Measurements from ENCODE around the gene TKT. TPM values are rescaled to one million over a fixed set of nuclear protein-coding genes. Genes with fewer than 3 reads are reported as not detected.

The TKT gene
- total and polyA plus RNA-seq, 2 of the 8 experiments (the other 6 are each of a cell fraction or from before 2014, with no cell fraction given) = 418 to 986 TPM

DNA sequence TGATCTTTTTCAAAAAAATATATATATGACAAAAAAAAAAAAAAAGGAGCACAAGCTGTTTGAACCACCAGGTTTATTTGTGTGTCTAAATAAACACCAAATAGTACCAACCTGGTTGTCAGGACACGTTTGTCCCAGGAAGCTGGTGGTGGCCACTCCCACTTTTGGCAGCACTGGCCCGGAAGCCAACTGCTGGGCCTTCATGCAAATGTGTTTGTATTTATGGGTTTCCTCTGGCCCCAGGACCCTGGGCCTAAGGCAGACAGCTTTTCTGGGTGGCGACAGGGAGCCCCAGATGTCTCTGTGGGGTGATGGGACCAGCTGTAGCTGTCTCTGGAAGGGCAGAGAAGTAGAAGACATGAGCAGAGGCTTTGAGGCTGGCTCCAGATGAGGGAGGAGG lies 63.2 kb downstream of the TKT start:
- Histone ChIP-seq H3K79me2 (ENCODE audit: control insufficient read depth in 1 of 2, insufficient read depth in 2 of 2, low read length in 2 of 2) (no peaks in the 10 kb centered on the region), H2AK5ac (ENCODE audit: low read depth, low read length) (no peak overlapping the region), H4K20me1 (replicated peaks in 1 of 2; ENCODE audit: control insufficient read depth in 1 of 2, insufficient read depth in 2 of 2, low read length in 2 of 2) (no peaks in the 10 kb centered on the region), H4K5ac (ENCODE audit: insufficient read length, low read depth, low read length) (no peak overlapping the region), H3K56ac (replicated peaks; ENCODE audit: insufficient read length, low read depth, low read length) (no peak overlapping the region), H3K14ac (ENCODE audit: insufficient read length) (no peak overlapping the region), H3K27me3 (replicated peaks in 1 of 4; ENCODE audit: control insufficient read depth in 3 of 4, extremely low read depth in 1 of 4, insufficient read depth in 3 of 4, low read length in 3 of 4) (no peaks in the 10 kb centered on the region; a peak in 1 of 7 replicates), H4K8ac (ENCODE audit: extremely low read depth, insufficient read depth, low read length) (no peak overlapping the region), H3K4ac (replicated peaks; ENCODE audit: insufficient read length, low read depth, low read length) (no peak overlapping the region), H3K23me2 (ENCODE audit: low read depth, low read length) (no peaks in the 10 kb centered on the region), H2BK5ac (ENCODE audit: low read depth, low read length) (no peak overlapping the region), H3K4me3 (ENCODE audit: extremely low read depth in 1 of 4, insufficient read depth in 2 of 4, low read depth in 3 of 4, low read length in 4 of 4) (no peak overlapping the region), H3K79me1 (ENCODE audit: low read depth, low read length) (no peaks in the 10 kb centered on the region), H3K18ac (ENCODE audit: extremely low read depth, low read length) (no peak overlapping the region), H3K4me2 (ENCODE audit: insufficient read depth in 1 of 2, low read depth in 2 of 2, low read length in 2 of 2) (no peak overlapping the region), H3K9me3 (ENCODE audit: insufficient read depth in 2 of 2, low read depth in 1 of 2, low read length in 1 of 2) (no peaks in the 10 kb centered on the region), H2AFZ (ENCODE audit: low read length) (no peak overlapping the region), H3K36me3 (ENCODE audit: control insufficient read depth in 2 of 4, insufficient read depth in 4 of 4, low read length in 3 of 4) (no peaks in the 10 kb centered on the region; a peak in 2 of 8 replicates), H3K4me1 (replicated peaks in 1 of 4; ENCODE audit: control insufficient read depth in 3 of 4, insufficient read depth in 4 of 4, low read length in 3 of 4) (peaks cover 0 to 19% (median 10%) of the 10 kb centered on the region in 4 experiments; a peak in 5 of 7 replicates), H2BK20ac (ENCODE audit: low read length) (no peak overlapping the region), H2BK120ac (replicated peaks; ENCODE audit: low read depth, low read length) (no peak overlapping the region), H4K91ac (replicated peaks; ENCODE audit: insufficient read length, low read length) (no peak overlapping the region), H3K27ac (ENCODE audit: low read depth, low read length) (no peak overlapping the region), H3K9ac (replicated peaks in 1 of 4; ENCODE audit: extremely low read depth in 1 of 4, low read depth in 3 of 4, low read length in 3 of 4) (no peak overlapping the region), H2BK12ac (ENCODE audit: low read depth, low read length) (no peak overlapping the region), H3K23ac (ENCODE audit: insufficient read length) (no peak overlapping the region), H2BK15ac (ENCODE audit: low read length) (no peak overlapping the region)
- CTCF ChIA-PET (ENCODE audit: partially characterized antibody) = interaction anchor here (0.6 to 1.0 kb wide), 7 partner anchors 22 to 332 kb away, joined by 3 to 5 read pairs (median 3); no protein-coding TSS in a partner anchor
- POLR2A ChIA-PET (ENCODE audit: partially characterized antibody) = interaction anchor here (1.0 to 1.1 kb wide), 2 partner anchors 28 to 52 kb away, joined by 3 to 5 read pairs; no protein-coding TSS in a partner anchor
- no peak for FAIRE-seq
- no peak for DNase-seq (ENCODE audit: low read depth in 1 of 2, low spot score in 2 of 2)
- WGBS, 2 experiments (ENCODE audit: extremely low coverage in 1 of 2, insufficient coverage in 1 of 2, insufficient read length in 1 of 2, insufficient replicate concordance in 2 of 2, low coverage in 1 of 2, low lambda C conversion rate in 2 of 2, missing lambda C conversion rate in 1 of 2) = 84% methylated on average over 3 of the region's 3 CpGs; no CpG with 5 or more reads in 1 of the 2 experiments
- TF ChIP-seq, protein P1, sequence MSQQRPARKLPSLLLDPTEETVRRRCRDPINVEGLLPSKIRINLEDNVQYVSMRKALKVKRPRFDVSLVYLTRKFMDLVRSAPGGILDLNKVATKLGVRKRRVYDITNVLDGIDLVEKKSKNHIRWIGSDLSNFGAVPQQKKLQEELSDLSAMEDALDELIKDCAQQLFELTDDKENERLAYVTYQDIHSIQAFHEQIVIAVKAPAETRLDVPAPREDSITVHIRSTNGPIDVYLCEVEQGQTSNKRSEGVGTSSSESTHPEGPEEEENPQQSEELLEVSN (IDR thresholded peaks at IDR 0.05) = no peak
- TF ChIP-seq KDM4A (IDR thresholded peaks at IDR 0.05; ENCODE audit: low read depth, low read length, severe bottlenecking) (no peak), BCL11A (IDR thresholded peaks at IDR 0.05; ENCODE audit: low read depth in 2 of 2, low read length in 2 of 2) (no peak), RBBP5 (IDR thresholded peaks at IDR 0.05; ENCODE audit: borderline replicate concordance, low read depth, low read length) (no peak), KDM1A (IDR thresholded peaks at IDR 0.05; ENCODE audit: borderline replicate concordance, low read length) (no peak), RNF2 (IDR thresholded peaks at IDR 0.05; ENCODE audit: borderline replicate concordance, low read depth, low read length, missing control alignments, poor library complexity, severe bottlenecking) (no peak), RXRA (IDR thresholded peaks at IDR 0.05; ENCODE audit: insufficient read depth, low read depth, low read length) (no peak), SP4 (IDR thresholded peaks at IDR 0.05; ENCODE audit: low read length) (no peak)

Measured in H1 (cell line).